LNCaP clone FGC (cell line): Measurements from ENCODE around the gene ZNF862.

Source experiments
- DNase-seq: peaks from one replicate; pipeline ENCODE4 v3.0.0-alpha.2; 2011; ENCODE audit warnings: low read depth
- H3K4me3 ChIP-seq: 2 replicates; pipeline ENCODE4 v1.5.1; 2011; ENCODE audit warnings: mild to moderate bottlenecking, low read depth, low read length, control low read depth
- TF ChIP-seq, protein P1 (sequence below): IDR thresholded peaks from 2 replicates; pipeline ENCODE4 v1.5.1; 2012; ENCODE audit warnings: mild to moderate bottlenecking; ENCODE audit not compliant: control insufficient read depth, insufficient read depth; ENCODE audit errors: extremely low read depth

Gene ZNF862

DNA sequence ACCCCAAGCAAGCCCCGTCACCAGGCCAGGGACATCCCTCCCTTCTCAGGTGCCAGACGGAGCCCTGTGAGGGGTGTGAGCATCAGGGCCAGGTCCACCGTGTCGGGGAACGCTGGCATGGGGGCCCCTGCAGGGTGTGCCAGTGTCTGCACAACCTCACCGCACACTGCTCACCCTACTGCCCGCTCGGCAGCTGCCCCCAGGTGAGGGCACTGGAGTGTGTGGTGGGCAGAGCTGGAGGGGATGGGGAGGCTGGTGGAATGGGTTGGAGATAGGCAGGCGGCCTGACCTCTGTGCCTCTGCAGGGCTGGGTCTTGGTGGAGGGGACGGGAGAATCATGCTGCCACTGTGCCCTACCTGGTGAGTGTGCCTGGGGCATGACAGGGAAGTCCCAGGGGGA lies 44.9 kb upstream of the ZNF862 start:
- no peak overlapping the region for H3K4me3 ChIP-seq
- TF ChIP-seq, protein P1, sequence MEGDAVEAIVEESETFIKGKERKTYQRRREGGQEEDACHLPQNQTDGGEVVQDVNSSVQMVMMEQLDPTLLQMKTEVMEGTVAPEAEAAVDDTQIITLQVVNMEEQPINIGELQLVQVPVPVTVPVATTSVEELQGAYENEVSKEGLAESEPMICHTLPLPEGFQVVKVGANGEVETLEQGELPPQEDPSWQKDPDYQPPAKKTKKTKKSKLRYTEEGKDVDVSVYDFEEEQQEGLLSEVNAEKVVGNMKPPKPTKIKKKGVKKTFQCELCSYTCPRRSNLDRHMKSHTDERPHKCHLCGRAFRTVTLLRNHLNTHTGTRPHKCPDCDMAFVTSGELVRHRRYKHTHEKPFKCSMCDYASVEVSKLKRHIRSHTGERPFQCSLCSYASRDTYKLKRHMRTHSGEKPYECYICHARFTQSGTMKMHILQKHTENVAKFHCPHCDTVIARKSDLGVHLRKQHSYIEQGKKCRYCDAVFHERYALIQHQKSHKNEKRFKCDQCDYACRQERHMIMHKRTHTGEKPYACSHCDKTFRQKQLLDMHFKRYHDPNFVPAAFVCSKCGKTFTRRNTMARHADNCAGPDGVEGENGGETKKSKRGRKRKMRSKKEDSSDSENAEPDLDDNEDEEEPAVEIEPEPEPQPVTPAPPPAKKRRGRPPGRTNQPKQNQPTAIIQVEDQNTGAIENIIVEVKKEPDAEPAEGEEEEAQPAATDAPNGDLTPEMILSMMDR, result no peak
- DNase-seq, result no peak

DNA sequence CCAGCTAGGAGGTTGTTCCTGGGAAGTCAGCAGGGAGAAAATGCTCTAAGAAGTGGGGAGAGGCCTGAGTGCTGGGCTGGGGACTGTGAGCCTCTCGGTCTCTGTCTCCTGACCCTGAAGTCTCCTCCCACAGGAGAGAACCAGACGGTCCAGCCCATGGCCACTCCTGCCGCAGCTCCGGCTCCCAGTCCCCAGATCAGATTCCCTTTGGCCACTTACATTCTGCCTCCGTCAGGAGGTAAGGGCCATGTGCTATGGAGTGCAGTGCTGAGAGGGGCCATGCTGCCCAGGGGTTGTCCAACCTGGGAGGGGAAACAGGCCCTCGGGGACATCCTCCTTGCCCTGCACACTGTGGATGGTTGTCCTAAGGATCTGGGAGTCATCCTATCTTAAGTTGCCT lies 43.5 kb upstream of the ZNF862 start:
- DNase-seq, result no peak

DNA sequence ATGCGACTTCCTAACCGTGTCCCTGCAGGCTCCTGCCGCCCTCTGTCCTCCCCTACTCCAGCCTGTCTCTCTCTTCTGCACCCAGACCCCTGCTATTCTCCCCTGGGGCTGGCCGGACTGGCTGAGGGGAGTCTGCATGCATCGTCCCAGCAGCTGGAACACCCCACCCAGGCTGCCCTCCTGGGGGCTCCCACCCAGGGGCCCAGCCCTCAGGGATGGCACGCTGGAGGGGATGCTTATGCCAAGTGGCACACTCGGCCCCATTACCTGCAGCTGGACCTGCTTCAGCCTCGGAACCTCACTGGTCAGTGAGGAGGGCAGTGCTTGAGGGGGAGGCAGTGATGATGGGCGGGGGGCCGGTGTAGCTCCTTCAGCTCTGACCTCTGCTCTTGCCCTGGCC lies 43.0 kb upstream of the ZNF862 start:
- no peak for DNase-seq
- TF ChIP-seq, protein P1, result no peak
- H3K4me3 ChIP-seq, result no peak overlapping the region

More for the DNA sequence above, 43.5 kb upstream of the ZNF862 start:
- no peak overlapping the region for H3K4me3 ChIP-seq
- TF ChIP-seq, protein P1, result no peak

DNA sequence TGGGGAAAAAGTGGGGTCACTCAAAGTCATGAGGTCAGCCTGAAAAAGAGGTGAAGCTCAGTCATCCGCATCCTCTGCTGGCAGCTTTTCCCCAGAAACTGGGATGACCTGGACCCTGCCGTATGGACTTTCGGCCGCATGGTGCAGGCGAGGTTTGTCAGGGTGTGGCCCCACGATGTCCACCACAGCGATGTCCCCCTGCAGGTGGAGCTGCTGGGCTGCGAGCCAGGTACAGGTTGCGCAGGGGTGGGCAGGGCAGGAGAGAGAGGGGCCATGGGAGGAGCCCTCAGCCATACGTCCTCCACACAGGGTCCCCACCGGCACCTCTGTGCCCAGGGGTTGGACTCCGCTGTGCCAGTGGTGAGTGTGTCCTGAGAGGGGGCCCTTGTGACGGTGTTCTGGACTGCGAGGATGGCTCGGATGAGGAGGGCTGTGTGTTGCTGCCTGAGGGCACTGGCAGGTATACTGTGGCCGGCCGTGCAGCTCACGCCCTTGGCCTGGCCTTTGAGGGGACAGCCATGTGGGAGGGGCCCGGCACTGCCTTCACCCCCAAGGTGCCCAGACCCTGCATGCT lies 41.8 kb upstream of the ZNF862 start:
- TF ChIP-seq, protein P1, result no peak
- no peak for DNase-seq

DNA sequence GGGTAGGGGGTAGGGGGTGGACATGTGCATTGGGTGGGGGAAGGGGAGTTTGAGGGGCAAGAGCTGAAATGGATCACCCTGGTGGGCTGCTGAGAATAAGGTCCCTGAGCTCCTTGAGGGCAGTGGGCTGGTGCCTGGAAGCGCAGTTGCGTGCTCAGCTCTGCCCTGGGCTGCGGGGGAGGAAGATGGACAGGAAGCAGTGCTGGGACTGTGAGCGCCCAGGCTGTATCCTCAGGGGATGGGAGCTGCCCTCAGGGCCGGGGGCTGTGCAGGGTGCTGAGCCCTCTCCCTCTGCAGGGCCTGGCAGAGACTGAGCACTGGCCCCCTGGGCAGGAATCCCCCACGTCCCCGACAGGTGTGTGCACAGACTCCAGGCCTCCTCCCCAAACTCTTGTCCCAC lies 40.4 kb upstream of the ZNF862 start:
- DNase-seq, result no peak
- no peak overlapping the region for H3K4me3 ChIP-seq
- TF ChIP-seq, protein P1, result no peak

More for the DNA sequence above, 41.8 kb upstream of the ZNF862 start:
- no peak overlapping the region for H3K4me3 ChIP-seq

DNA sequence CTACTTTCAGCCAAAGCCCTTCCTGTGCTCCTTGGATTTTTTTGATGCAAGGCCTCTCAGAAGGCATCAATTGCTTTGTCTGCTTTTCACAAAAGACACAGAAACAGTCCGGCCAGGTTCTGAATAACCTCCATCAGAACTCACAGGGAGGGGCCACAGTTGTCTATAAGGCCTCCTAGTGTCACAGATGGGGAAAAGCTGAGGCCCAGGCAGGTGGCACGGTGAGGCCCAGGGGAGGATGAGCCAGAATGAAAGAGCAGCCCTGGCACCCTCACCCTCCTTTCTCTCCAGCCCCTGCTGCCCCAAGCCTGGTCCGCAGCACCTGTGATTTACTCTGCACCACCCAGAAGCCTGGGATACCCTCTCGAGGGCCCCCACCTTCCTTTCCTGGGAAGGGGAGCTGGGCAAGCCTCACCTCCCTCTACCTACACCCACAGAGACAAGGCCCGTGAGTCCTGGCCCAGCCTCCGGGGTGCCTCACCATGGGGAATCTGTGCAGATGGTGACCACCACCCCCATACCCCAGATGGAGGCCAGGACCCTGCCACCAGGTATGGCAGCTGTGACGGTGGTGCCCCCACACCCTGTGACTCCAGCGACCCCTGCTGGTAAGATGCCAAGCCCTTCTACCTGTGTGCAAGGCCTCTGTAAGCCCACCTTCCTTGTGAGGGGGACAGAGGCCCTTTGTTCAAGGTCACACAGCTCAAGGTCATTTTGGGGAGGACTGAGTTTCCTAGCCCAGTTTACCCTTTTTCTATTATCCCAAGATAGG lies 38.6 kb upstream of the ZNF862 start:
- no peak overlapping the region for H3K4me3 ChIP-seq
- DNase-seq, result no peak
- TF ChIP-seq, protein P1, result peak; percentile 33; the same call in 1 of the 2 replicates
